ENCODE measurements around the gene DNLZ.

DNA sequence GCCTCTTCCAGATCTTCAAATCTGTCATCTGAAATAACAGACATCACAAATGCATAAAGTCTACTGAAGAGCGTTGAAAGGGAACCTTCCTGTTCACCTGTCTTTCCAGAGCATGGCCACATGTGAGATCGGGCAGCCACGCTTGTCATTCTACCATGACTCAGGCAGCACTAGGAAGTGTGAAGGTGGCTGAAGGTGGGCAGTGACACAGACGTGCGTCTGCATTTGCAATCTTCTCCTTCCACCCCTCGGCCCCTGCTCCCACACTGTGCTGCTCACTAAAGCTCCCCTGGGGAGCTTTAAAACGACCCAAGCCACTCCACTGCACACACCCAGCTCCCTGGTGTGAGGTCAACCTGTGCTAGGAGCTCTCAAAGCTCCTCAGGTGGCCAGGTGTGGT, 44.4 kb upstream of the DNLZ start:
- TF ChIP-seq, protein P1, sequence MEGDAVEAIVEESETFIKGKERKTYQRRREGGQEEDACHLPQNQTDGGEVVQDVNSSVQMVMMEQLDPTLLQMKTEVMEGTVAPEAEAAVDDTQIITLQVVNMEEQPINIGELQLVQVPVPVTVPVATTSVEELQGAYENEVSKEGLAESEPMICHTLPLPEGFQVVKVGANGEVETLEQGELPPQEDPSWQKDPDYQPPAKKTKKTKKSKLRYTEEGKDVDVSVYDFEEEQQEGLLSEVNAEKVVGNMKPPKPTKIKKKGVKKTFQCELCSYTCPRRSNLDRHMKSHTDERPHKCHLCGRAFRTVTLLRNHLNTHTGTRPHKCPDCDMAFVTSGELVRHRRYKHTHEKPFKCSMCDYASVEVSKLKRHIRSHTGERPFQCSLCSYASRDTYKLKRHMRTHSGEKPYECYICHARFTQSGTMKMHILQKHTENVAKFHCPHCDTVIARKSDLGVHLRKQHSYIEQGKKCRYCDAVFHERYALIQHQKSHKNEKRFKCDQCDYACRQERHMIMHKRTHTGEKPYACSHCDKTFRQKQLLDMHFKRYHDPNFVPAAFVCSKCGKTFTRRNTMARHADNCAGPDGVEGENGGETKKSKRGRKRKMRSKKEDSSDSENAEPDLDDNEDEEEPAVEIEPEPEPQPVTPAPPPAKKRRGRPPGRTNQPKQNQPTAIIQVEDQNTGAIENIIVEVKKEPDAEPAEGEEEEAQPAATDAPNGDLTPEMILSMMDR (conservative IDR thresholded peaks at IDR 0.05), result no peak
- no peak for TF ChIP-seq EZH2 (IDR thresholded peaks at IDR 0.05; ENCODE audit: low read depth)
